GM23338 (cell line): ENCODE measurements around the gene PRKCQ. TPM values are rescaled to one million over a fixed set of nuclear protein-coding genes. Genes with fewer than 3 reads are reported as not detected.

ENCODE experiments used
- ATAC-seq: fragments of 200-7000 bp; cut with Tn5 transposase; 3 replicates; pipeline ENCODE4 v1.9.1; 2020
- DNase-seq: peaks from one replicate; pipeline ENCODE4 v3.0.0-alpha.2; 2015; ENCODE audit warnings: low spot score
- H2AFZ ChIP-seq: fragments of 200-600 bp; sonication (generic); 2 replicates; pipeline ENCODE4 v1.8.0; 2016; ENCODE audit warnings: antibody characterized with exemption, mild to moderate bottlenecking, moderate library complexity
- H3F3A ChIP-seq: fragments of 200-600 bp; sonication (generic); replicated peaks from 2 replicates; pipeline ENCODE4 v1.8.0; 2017; ENCODE audit warnings: antibody characterized with exemption, mixed run types, low read depth
- H3K27ac ChIP-seq: fragments of 200-600 bp; sonication (generic); 2 replicates; pipeline ENCODE4 v1.6.1; 2016; ENCODE audit warnings: low read depth
- H3K27me3 ChIP-seq: fragments of 200-600 bp; sonication (generic); 2 replicates; pipeline ENCODE4 v1.8.0; 2016; ENCODE audit warnings: mild to moderate bottlenecking, mixed run types, moderate library complexity; ENCODE audit not compliant: insufficient read depth
- H3K36me3 ChIP-seq: fragments of 200-600 bp; sonication (generic); 2 replicates; pipeline ENCODE4 v1.8.0; 2016; ENCODE audit warnings: mild to moderate bottlenecking; ENCODE audit not compliant: insufficient read depth
- H3K4me1 ChIP-seq: fragments of 200-600 bp; sonication (generic); 2 replicates; pipeline ENCODE4 v1.8.0; 2016; ENCODE audit warnings: mild to moderate bottlenecking, moderate library complexity; ENCODE audit not compliant: insufficient read depth
- H3K4me2 ChIP-seq: fragments of 200-600 bp; sonication (generic); 2 replicates; pipeline ENCODE4 v1.7.1; 2017; ENCODE audit warnings: mixed run types
- H3K4me3 ChIP-seq: fragments of 200-600 bp; sonication (generic); 2 replicates; pipeline ENCODE4 v1.6.1; 2016; ENCODE audit warnings: mixed run types
- H3K79me2 ChIP-seq: fragments of 200-600 bp; sonication (generic); replicated peaks from 2 replicates; pipeline ENCODE4 v1.8.0; 2017; ENCODE audit warnings: mild to moderate bottlenecking; ENCODE audit not compliant: insufficient read depth
- H3K9me2 ChIP-seq: fragments of 200-600 bp; sonication (generic); 2 replicates; pipeline ENCODE4 v1.8.0; 2017; ENCODE audit not compliant: insufficient read depth
- H4K20me1 ChIP-seq: fragments of 200-600 bp; sonication (generic); replicated peaks from 2 replicates; pipeline ENCODE4 v1.8.0; 2017; ENCODE audit warnings: mild to moderate bottlenecking; ENCODE audit not compliant: insufficient read depth
- H3K27ac Mint-ChIP-seq: 2 replicates; pipeline ENCODE4 v1.8.0; 2020; ENCODE audit warnings: inconsistent platforms, mild to moderate bottlenecking, moderate library complexity, mixed read lengths
- H3K27me3 Mint-ChIP-seq: 3 replicates; pipeline ENCODE4 v1.8.0; 2022; ENCODE audit warnings: low read depth, mild to moderate bottlenecking, moderate library complexity, mixed read lengths, inconsistent platforms; ENCODE audit not compliant: insufficient read depth, poor library complexity
- H3K36me3 Mint-ChIP-seq: 3 replicates; pipeline ENCODE4 v1.8.0; 2021; ENCODE audit warnings: low read depth, mild to moderate bottlenecking, inconsistent platforms, moderate library complexity, mixed read lengths
- H3K4me1 Mint-ChIP-seq: 3 replicates; pipeline ENCODE4 v1.8.0; 2020; ENCODE audit warnings: mild to moderate bottlenecking, inconsistent platforms, mixed read lengths
- H3K4me3 Mint-ChIP-seq: 3 replicates; pipeline ENCODE4 v1.8.0; 2021; ENCODE audit warnings: moderate library complexity, mild to moderate bottlenecking, inconsistent platforms, mixed read lengths
- H3K9me3 Mint-ChIP-seq: 3 replicates; pipeline ENCODE4 v1.8.0; 2020; ENCODE audit warnings: moderate library complexity, mild to moderate bottlenecking, inconsistent platforms, mixed read lengths
- CREB1 ChIP-seq: fragments of 250-450 bp; sonication (Bioruptor Pico); IDR thresholded peaks from 2 replicates; pipeline ENCODE4 v1.5.0; 2020; ENCODE audit warnings: low read depth, mild to moderate bottlenecking, moderate library complexity
- CTCF ChIP-seq, 2 experiments: fragments of 200-600 bp in 1 of 2; sonication (generic) in 1 of 2; conservative IDR thresholded peaks; 2 replicates each; pipeline versions ENCODE4 v1.5.1 to v1.6.1; 2016 to 2017; ENCODE audit warnings: antibody characterized with exemption in 2 of 2, low read depth in 2 of 2, mild to moderate bottlenecking in 2 of 2, moderate library complexity in 1 of 2
- ETS1 ChIP-seq: IDR thresholded peaks from 2 replicates; pipeline ENCODE4 v1.6.1; 2016; ENCODE audit warnings: antibody characterized with exemption
- EZH2 ChIP-seq: fragments of 200-600 bp; sonication (generic); IDR thresholded peaks from one replicate; pipeline ENCODE4 v1.8.0; 2017; ENCODE audit warnings: antibody characterized with exemption, mild to moderate bottlenecking, low read depth; ENCODE audit not compliant: unreplicated experiment
- EZH2phosphoT487 ChIP-seq: fragments of 200-600 bp; sonication (generic); IDR thresholded peaks from one replicate; pipeline ENCODE4 v1.8.1; 2018; ENCODE audit warnings: antibody characterized with exemption; ENCODE audit not compliant: unreplicated experiment
- JUNB ChIP-seq: IDR thresholded peaks from one replicate; pipeline ENCODE4 v1.6.1; 2016; ENCODE audit warnings: antibody characterized with exemption; ENCODE audit not compliant: unreplicated experiment
- NANOG ChIP-seq: IDR thresholded peaks from 2 replicates; pipeline ENCODE4 v1.6.1; 2016; ENCODE audit warnings: antibody characterized with exemption, borderline replicate concordance
- POLR2AphosphoS5 ChIP-seq: IDR thresholded peaks from 2 replicates; pipeline ENCODE4 v1.6.1; 2016; ENCODE audit warnings: antibody characterized with exemption, low read depth
- REST ChIP-seq: IDR thresholded peaks from one replicate; pipeline ENCODE4 v1.6.1; 2018; ENCODE audit warnings: antibody characterized with exemption; ENCODE audit not compliant: unreplicated experiment
- STAT1 ChIP-seq: IDR thresholded peaks from one replicate; pipeline ENCODE4 v1.6.1; 2016; ENCODE audit warnings: antibody characterized with exemption; ENCODE audit not compliant: unreplicated experiment
- ZNF114 ChIP-seq: fragments of 250-450 bp; sonication (Bioruptor Pico); IDR thresholded peaks from 2 replicates; pipeline ENCODE4 v1.5.0; 2020; ENCODE audit warnings: mild to moderate bottlenecking, moderate library complexity
- ZNF331 ChIP-seq: fragments of 250-450 bp; sonication (Bioruptor Pico); IDR thresholded peaks from 2 replicates; pipeline ENCODE4 v1.5.0; 2020; ENCODE audit warnings: low read depth, mild to moderate bottlenecking, moderate library complexity
- ZNF462 ChIP-seq: fragments of 250-450 bp; sonication (Bioruptor Pico); IDR thresholded peaks from 2 replicates; pipeline ENCODE4 v1.5.0; 2020; ENCODE audit warnings: mild to moderate bottlenecking, moderate library complexity
- polyA plus RNA-seq: library from polyadenylated mRNA; unstranded; fragments of >200 nt; fragmentation: Nextera tagmentation; extraction: Ambion mirVana; gene quantifications from 2 replicates; pipeline ENCODE4 v1.2.1, GENCODE V29; 2016
- total RNA-seq: library from RNA; depleted of rRNA; stranded (reverse); fragments of >200 nt; shearing (Covaris generic); gene quantifications from 2 replicates; pipeline ENCODE4 v1.2.3, GENCODE V29; 2014

The PRKCQ gene
- total and polyA plus RNA-seq, 2 experiments from 2014 or later: 12.6 to 28.5 TPM

GRCh38 chr10:6579183-6579903, 733 bp downstream of the PRKCQ start:
- no peak for TF ChIP-seq STAT1
- TF ChIP-seq ZNF331: no peak
- no peak for TF ChIP-seq JUNB
- no peak for TF ChIP-seq ZNF462 (CRISPR knock-in tag)
- no peak for TF ChIP-seq REST
- TF ChIP-seq CREB1 (CRISPR knock-in tag): no peak
- TF ChIP-seq CTCF (conservative IDR thresholded peaks at IDR 0.05; ENCODE audit: low read depth in 2 of 2): no peak
- TF ChIP-seq EZH2: no peak
- TF ChIP-seq ETS1: no peak
- TF ChIP-seq EZH2phosphoT487: no peak
- TF ChIP-seq POLR2AphosphoS5: no peak
- no peak for TF ChIP-seq ZNF114 (CRISPR knock-in tag)
- TF ChIP-seq NANOG: no peak
- peaks cover 8% of the 10 kb centered on the region for H3K27me3 Mint-ChIP-seq
- H3K27me3 ChIP-seq: no peaks in the 10 kb centered on the region
- 0 out of 2 replicates have a peak, but pooled peaks cover 8% of the 10 kb centered on the region for H4K20me1 ChIP-seq
- H3K9me2 ChIP-seq: no peaks in the 10 kb centered on the region
- H3K36me3 ChIP-seq: peaks cover 20% of the 10 kb centered on the region
- H3F3A ChIP-seq: peaks cover 6% of the 10 kb centered on the region; the same call in 1 of the 2 replicates
- H3K4me2 ChIP-seq: peak overlapping the region; percentile 92
- DNase-seq (no peak), ATAC-seq (peak; percentile 11)
- H3K4me1 Mint-ChIP-seq: peaks cover 33% of the 10 kb centered on the region
- peaks cover 25% of the 10 kb centered on the region for H3K36me3 Mint-ChIP-seq
- H3K4me3 Mint-ChIP-seq: peak overlapping the region; percentile 84
- H2AFZ ChIP-seq: peak overlapping the region; percentile 49; the same call in 1 of the 2 replicates
- H3K79me2 ChIP-seq: peaks cover 67% of the 10 kb centered on the region
- H3K27ac ChIP-seq: 0 out of 2 replicates have a peak overlapping the region, but pooled peaks have one; percentile 12
- H3K4me1 ChIP-seq: peaks cover 22% of the 10 kb centered on the region
- H3K9me3 Mint-ChIP-seq: no peaks in the 10 kb centered on the region; the same call in 2 of the 3 replicates
- H3K4me3 ChIP-seq: peak overlapping the region; percentile 76
- no peak overlapping the region for H3K27ac Mint-ChIP-seq
